Left hindlimb (tissue), 1 donor: ENCODE data around the gene TRIM32.
"Not testable (repeated sequence)": the region's sequence is repeated elsewhere in the genome, so short reads cannot be mapped to it uniquely, and the experiment has no call there.

Experiments
- DNase-seq: peaks from one replicate; pipeline ENCODE4 v3.0.0-alpha.2; 2018

TRIM32 gene

GRCh38 chr9:116683535-116683934 is 3.6 kb upstream of the TRIM32 start:
- no peak for DNase-seq

DNA sequence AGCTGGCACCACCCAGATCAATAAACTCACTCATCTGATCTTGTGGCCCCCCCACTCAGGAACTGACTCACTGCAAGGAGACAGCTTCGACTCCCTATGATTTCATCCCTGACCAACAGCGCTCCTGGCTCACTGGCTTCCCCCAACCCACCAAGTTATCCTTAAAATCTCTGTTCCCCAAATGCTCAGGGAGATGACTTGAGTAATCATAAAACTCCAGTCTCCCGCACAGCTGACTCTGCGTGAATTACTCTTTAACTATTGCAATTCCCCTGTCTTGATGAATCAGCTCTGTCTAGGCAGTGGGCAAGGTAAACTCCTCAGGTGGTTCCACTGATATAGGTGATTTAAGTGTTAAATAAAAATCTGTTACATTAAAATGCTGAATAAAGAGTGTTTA is 1.9 kb upstream of the TRIM32 start:
- DNase-seq = no peak

- no peak for DNase-seq
Observed at GRCh38 chr9:116686135-116686534, 970 bp upstream of the TRIM32 start.

DNA sequence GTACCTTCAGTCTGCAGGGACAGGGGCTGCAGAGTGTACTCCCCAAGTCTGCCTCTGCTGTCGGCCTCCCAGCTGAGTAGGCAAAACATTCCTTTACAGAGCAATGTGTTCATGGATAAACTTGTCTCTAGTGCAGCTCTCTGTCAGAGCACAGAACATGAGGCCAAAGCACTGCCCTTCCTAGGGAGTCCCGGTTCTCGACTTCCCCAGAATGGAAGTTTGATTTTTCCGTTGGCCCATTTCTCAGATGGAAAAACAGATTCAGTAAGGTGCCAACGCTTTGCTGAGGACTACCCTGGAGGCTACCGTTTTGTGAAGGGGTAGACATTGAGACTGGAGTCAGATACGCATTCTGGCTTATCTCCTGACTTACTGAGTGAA is 422 bp upstream of the TRIM32 start:
- no peak for DNase-seq

- DNase-seq = peak; percentile 34
Observed at GRCh38 chr9:116687754-116688135, 640 bp downstream of the TRIM32 start.

DNA sequence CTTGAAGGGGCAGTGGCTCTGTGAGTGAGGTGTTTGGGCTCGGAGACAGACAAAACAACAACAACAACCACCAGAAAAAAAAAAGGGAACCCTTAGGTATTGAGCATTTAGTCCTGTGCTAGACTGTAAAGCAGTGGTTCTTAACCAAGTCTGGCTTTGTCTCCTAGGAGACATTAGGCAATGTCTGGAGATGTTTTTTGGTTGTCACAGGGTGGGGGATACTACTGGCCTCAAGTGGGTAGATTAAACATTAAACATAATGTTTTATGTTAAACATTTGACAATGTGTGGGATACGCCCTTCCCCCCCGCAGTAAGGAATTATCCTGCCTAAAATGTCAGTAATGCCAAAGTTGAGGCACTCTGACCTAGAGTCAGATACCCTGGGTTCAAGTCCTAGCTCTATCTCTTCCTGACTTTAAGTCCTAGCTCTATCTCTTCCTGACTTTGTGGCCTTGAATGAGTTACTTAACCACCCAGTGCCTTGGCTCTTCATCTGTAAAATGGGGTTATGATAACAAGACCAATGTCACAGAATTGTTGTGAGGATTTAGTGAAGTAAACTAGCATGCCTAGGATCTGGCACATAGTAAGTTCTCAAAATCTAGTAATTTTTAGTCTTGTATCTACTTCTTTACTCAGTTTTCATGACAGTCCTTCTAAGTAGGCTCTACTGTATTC is 1.8 kb downstream of the TRIM32 start:
- no peak for DNase-seq

DNA sequence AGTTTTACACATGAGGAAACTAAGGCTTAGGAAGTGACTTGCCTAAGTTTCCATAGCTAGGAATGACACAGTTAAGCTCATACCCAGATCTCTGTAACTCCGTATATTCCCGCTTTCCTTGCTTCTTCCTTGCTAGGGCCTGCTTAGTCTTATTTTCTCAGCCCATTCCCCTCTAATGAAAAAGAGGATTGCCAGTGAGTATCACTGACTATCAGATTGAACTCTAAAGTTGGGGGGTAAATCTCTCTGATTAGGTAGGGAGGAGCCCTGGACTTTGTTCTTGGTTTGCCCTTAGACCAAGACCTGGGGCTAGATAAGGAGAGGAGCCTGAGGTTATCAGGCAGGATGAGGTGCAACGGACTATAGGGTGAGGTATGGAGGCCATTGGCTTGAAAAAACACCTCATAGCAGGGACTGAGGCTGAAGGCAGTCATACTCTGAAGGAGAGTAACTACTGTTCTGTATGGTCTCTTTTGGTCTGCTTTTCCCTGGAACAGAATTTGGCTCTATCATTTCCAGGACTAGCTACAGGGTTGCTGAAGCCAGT is 2.5 kb downstream of the TRIM32 start:
- DNase-seq = no peak

DNA sequence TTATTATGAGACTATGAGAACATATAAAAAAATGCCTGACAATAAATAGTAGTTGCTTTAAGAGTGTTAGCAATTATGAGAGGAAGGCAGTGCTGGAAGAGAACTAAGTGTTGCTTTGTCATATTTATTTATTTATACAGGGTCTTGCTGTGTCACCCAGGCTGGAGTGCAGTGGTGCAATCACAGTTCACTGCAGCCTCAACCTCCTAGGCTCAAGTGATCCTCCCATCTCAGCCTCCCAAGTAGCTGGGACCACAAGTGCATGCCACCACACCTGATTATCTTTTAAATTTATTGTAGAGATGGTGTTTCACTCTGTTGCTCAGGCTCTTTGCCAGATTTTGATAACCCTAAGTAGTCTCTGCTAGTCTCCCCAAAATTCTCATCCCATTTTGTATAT is 3.7 kb downstream of the TRIM32 start:
- not testable (repeated sequence) for DNase-seq

GRCh38 chr9:116691607-116692006 is 4.5 kb downstream of the TRIM32 start:
- no peak for DNase-seq

DNA sequence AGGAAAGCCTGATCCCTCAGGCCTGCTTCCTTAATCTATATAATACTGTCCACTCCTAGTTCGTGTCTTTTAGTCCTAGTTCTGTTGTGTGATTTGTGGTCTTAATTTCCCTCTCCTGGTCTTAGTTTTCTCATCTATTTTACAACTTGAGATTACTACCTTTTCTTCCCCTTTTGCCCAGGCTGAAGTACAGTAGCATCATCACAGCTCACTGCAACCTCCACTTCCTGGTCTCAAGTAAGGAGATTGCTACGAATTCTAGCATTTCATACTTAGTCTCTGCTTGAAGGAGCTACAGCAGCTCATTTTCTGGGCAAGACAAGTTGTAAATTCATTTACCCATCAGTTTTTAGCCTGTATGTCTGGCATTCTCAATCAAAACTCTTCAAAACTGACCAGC is 5.5 kb downstream of the TRIM32 start:
- no peak for DNase-seq

GRCh38 chr9:116693233-116693731 is 6.2 kb downstream of the TRIM32 start:
- DNase-seq = no peak

GRCh38 chr9:116694785-116695291 is 7.7 kb downstream of the TRIM32 start:
- no peak for DNase-seq

DNA sequence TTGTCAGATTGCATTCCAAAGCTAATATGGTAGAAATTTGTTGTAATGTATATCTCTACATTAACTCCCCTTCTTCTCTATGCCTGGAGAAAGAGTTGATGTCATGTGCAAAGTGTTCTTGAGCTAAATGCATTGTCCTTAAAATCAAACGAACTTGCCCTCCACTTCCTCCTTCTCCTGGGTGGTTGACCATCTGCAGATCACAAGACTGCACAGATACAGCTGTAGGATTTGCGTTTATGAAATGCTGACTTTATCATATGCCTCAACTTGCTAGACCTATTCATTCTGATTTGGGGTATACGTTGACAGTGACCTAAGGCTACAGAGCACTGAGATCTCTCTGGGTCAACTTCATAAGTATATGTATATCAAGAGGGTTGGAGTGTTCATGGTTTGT is 8.3 kb downstream of the TRIM32 start:
- DNase-seq = no peak

- DNase-seq = no peak
Observed at GRCh38 chr9:116697362-116697761, 10.3 kb downstream of the TRIM32 start.

DNA sequence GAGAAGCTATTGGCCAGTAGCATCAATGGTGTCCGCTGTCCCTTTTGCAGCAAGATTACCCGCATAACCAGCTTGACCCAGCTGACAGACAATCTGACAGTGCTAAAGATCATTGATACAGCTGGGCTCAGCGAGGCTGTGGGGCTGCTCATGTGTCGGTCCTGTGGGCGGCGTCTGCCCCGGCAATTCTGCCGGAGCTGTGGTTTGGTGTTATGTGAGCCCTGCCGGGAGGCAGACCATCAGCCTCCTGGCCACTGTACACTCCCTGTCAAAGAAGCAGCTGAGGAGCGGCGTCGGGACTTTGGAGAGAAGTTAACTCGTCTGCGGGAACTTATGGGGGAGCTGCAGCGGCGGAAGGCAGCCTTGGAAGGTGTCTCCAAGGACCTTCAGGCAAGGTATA is 10.8 kb downstream of the TRIM32 start:
- no peak for DNase-seq

- DNase-seq = no peak
Observed at GRCh38 chr9:116700279-116700678, 13.2 kb downstream of the TRIM32 start.

DNA sequence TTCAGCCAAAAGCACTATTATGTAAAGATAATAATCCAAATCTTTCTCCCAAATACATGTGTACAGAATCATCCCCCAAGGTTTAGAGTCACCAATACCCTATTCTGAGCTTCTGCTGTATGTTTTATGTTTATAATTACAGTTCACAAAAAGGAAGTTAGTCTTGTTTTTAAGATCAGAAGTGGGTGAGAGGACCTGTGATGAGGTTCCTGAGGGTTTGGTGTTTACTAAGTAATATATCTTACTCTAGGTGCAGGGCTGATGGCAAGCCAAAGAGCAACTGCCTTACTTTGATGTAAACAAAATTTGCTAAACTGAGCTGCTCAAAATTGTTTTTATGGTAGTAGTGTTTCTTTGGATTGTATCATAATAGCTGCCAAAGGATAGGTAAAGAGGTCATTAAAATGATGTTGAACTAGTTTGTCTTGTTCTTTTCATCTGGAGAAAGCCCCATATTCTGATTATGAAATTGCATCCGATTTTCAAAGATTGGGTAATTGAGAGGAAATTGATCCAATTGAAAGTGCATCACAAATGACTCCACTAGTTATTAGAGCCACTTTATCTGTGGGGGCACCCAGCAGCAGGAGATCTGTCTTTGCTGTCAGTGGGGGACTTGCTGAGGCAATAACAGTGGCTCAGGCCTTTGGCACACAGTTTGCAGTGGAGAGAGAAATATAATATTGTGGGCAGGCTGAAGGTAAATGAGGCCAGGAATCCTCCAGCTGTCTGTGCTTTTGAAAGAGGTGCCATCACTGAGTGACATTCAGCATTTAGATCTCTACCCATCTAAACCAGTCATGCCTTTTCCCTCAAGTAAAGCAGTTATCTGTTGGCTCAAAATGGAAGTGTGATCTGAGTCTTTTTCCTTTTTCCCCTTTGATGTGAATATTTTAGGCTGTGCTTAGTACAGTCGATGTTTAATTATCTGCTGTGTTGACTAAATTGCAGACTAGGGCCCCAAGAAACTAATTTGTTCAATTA is 14.1 kb downstream of the TRIM32 start:
- DNase-seq = no peak

DNA sequence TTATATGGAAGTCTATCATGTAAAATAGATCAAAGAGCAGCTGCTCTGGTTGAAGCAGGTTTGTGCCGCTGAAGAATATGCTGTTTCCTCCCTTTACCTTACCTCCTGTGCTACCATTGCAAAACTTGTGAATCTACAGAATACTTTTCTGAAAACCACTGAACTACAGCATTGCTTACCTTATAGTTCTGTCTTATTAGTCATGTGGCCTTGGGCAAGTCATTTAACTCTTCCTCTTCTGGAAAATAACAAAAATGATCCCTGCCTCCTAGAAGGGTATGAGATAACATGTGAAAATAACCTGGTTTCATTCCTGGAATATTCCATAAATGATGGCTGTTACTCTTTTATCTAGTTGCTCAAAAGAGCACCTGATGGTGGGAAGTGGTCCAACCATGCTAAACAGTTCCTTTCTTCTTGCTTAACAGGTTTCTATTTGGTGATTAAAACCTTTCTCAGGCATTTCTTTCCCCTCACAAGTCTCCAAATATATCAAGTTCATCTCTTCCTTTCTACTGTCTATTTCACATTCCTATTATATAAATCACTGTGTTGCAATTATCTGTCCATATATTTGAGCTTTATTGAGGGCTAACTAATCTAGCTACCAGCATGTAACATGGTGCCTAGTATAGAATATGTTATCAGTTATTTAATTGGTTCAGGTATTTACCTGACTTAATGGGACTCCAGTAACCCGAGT is 15.0 kb downstream of the TRIM32 start:
- DNase-seq = no peak

DNA sequence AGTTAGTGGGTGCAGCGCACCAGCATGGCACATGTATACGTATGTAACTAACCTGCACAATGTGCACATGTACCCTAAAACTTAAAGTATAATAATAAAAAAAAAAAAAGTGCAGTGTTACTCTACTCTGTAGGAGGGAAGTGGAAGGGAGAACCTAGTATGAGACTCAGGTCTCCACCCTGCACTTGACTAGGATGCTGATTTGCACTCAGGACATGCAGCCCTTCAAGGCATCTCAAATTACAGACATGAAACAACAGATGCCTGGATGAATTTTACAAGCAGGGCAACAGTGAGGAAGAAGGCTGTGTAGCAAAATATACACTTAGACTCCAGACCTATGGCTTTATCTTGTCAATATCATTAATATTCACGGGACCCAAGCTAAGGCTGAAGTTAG is 16.5 kb downstream of the TRIM32 start:
- DNase-seq = no peak

DNA sequence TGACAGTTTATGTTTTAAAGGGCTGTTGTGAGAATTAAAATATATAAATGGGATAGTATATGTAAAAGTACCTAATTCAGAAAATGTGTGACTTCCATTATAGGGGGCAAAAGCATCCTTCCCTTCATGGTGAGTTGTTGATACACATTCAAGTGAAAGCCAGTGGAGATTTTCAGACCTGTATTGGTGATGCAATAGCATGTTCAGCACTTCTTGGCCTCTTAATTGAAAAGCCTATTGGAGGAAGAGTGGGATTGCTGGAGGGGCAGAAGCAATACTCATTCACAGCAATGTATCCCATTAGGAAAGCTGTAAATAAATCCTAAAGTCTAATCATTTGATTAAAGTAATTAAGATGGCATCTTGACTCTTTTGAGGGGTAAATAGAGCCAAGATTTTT is 17.4 kb downstream of the TRIM32 start:
- no peak for DNase-seq

DNA sequence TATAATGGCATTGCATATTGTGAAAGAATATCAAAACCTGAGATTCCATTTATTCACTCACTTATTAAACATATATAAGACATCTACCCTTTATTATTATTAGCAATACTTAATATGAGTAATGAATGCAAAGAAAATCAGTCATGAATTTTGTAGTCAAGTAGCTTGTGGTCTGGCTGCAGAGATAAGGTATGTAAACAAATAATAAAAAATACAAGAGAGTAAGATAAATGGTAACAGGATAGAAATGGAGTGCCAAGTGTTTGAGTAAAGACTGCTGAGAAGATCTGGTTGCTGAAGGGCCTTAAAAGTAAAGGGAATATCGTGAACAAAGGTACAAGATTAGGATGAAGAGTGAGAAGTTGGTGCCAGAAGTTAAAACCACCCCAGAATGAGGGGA is 18.4 kb downstream of the TRIM32 start:
- DNase-seq = no peak

DNA sequence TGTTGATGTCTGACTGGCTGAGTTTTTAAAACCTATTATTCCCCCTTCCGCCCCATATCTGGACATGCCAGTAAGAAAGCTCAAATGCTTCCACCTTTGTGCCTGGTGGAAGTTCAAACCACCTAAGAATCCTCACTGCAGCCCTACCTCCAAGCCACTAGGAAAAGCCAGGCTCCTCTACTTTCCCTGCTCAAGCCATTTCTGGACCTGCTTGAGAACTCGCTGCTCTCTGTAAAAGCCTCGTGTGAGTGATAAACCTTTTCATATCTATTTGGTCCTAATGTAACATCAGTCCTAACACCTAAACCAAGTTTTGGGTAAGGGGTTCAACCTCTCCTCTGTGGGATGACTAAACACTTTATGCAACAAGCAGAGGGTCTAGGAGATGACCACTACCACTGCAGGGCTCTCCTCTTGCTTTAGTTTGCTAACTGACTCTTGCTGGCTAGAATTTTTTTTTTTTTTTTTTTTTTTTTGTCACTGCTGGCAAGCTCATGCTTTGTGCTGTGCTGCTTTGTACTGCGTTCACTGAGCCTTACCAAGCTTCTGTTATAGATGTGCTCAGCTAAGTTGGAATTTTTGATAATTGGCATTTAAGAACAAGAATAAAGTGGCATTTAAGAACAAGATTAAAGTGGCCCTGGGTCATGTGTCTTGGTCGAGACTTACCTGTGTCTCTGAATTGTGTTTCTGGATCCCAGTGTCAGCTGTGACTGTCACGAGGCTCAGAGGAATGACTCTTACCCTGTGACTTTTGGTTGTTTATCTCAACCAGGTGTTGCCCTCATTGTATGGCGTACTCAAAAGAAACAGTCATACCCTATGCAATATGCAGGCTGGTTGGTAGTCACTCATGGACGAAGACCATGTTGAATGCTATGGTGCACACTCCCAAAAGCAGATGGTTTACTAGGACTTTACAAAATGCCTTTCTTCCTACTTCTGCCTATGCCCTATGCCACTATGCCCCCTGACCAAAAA is 19.5 kb downstream of the TRIM32 start:
- no peak for DNase-seq
